D341Med (cell line): Measurements from ENCODE around the gene PIEZO1.
"Not testable (repeated sequence)": the region's sequence is repeated elsewhere in the genome, so short reads cannot be mapped to it uniquely, and the experiment has no call there.

Source experiments
- DNase-seq: peaks from one replicate; pipeline ENCODE4 v3.0.0; 2012; ENCODE audit warnings: low spot score

The PIEZO1 gene

GRCh38 chr16:88805340-88805715 is 20.3 kb upstream of the PIEZO1 start:
- DNase-seq, result no peak

- no peak for DNase-seq
Observed at GRCh38 chr16:88804552-88805339, 19.7 kb upstream of the PIEZO1 start.

GRCh38 chr16:88804173-88804551 is 19.1 kb upstream of the PIEZO1 start:
- no peak for DNase-seq

DNA sequence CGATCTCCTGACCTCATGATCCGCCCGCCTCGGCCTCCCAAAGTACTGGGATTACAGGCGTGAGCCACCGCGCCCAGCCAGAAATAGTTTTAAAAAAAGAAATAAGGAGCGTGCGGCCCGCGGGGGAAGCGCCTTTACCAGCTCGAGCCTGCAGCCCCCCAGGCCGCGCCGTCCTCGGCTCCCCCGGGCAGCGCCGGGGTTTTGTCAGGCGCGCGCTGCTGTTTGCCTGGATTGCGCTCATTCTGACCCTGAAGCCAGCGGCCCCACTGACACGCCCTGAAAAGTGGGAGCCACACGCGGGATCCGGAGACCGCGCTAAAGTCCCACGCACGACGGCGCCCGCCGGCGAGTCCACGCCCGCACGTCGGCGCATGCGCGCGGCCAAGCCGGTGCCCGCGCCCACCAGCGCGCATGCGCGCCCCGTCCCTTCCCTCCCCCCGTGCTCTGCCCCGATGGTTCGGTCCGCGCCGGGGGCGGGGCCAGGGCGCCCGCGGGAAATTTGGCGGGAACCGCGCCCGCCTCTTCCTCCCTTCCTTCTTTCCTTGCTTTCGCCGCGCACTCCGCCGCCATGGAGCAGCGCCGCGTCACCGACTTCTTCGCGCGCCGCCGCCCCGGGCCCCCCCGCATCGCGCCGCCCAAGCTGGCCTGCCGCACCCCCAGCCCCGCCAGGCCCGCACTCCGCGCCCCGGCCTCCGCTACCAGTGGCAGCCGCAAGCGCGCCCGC is 18.4 kb upstream of the PIEZO1 start, which contains the start of gene CDT1:
TSS of gene CDT1 (plus strand) at position 526 of the 724 bp plus-strand sequence. CDS start at position 569, 43 bp downstream.
- DNase-seq, result peak; percentile 100

DNA sequence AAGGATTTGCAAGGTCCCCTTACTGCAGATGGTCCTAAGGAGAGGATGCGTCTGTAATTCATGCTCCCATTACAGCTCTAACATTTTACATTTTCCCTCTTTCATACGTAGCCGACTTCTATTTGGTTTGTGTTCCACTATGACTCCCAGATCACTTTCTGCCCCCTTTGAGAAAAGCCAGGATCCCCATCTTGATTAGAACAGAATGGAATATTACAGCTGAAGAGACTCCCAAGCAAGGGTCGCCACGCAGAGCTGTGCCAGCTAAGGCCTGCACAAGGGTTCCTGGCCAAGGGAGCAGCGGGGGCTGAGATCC is 15.2 kb upstream of the PIEZO1 start:
- no peak for DNase-seq

DNA sequence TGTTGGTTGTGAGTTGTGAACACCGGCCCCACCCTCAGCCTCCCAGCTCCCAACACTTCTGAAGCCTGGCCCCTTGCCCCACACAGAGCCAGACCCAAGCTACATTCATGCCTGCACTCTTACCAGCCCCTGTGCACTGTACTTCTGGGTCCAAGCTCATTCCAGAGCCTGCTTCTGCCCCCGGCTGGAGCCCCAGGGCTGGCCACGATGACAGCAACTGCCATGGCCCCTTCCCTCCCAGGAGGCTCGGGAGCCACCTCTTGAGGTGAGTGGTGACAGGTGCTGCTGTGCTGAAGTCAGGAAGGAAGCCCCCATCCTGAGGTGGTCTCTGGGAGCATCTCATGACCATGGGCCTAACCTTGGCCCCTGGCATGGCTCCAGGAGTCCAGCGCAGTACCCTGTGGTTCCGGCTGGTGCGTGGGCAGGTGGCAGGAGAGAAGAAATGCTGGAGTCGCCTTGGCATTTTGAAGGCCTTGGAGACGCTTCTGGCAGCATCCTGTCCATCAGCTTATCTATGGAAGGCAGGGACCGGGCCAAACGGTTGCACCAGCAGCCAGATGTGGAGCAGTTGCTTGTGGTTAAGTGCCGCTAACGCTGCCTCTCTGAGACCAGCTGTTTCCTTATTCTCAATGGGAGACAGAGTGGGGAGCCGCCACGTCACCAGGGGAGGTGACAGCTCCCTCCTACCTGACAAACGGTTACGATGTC is 14.7 kb upstream of the PIEZO1 start:
- DNase-seq, result no peak

GRCh38 chr16:88798772-88799455 is 13.9 kb upstream of the PIEZO1 start:
- no peak for DNase-seq

GRCh38 chr16:88798073-88798472 is 13.1 kb upstream of the PIEZO1 start:
- no peak for DNase-seq

- no peak for DNase-seq
Observed at GRCh38 chr16:88796278-88796677, 11.3 kb upstream of the PIEZO1 start.

DNA sequence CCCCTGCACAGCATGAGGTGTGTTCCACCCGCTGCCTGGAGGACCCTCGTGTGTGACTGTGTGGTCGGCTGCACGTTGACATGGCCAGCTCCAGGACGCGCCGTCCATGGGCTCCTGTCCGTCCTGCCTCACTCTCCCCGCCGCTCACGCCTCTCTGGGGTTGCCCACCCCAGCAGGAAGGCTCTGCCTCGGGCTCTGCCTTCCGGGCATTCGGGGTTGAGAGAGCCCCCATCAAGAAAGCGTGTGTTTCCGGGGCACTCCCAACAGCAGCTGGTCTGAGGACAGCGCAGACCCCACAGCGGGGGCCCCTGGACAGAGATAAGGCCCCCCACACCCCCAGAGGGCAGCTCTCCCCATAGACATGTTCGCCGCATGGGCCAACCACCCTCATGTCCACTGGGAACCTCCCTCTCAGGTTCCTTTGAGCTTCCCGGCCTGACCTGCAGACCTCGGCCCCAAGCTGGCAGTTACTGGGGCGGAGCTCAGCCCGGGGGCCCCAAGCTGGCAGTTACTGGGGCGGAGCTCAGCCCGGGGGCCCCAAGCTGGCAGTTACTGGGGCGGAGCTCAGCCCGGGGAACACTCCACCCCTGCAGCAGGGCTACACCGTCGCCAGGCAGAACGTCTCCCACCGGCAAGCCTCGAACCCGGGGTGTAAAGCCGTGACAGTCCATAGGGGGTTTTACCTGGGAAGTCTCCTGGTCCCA is 8.4 kb upstream of the PIEZO1 start:
- no peak for DNase-seq

GRCh38 chr16:88792668-88793250 is 7.7 kb upstream of the PIEZO1 start:
- DNase-seq, result no peak

- no peak for DNase-seq
Observed at GRCh38 chr16:88792078-88792550, 7.1 kb upstream of the PIEZO1 start.

DNA sequence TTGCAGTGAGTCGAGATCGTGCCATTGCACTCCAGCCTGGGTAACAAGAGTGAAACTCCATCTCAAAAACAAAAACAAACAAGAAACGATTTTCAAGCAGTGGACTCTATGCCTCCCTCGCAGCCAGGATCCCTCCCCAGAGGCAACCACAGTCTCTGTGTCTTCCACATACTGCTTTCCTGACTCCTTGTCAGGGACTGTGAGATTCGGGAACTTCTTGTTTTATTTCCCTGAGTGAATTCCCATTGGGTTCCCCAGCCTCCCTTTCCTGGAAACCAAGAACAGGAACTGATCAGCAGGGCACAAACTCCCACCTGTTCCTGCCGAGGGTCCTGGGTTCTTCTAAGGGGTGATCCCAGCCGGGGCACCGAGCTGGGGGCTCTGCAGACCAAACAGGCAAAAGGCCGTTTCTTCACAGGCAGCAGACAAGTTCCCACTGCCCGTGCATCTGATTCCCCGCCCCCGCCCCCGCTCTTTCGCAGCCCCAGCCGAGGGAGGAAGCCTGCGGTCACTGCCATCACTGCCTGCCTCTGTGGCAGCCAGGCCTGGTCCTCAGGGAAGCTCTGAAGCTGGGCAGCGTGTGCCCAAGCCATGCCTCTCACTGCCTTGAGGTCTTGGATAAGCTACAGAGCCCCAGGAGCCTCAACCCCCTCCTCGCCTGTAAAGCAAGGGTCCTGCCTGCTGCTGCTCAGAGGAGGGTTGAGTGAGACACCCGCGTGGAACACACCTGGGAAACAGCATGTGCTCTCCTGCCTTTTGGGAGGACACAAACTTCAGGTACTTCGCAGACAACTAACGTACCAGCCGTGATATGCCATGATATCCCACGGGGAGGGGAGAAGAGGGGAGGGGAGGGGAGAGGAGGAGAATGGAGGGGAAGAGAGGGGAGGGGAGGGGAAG is 5.5 kb upstream of the PIEZO1 start:
- DNase-seq, result no peak

GRCh38 chr16:88789594-88789993 is 4.6 kb upstream of the PIEZO1 start:
- no peak for DNase-seq

GRCh38 chr16:88788749-88789148 is 3.7 kb upstream of the PIEZO1 start:
- DNase-seq, result not testable (repeated sequence)

- DNase-seq, result no peak
Observed at GRCh38 chr16:88787579-88788314, 2.7 kb upstream of the PIEZO1 start.

DNA sequence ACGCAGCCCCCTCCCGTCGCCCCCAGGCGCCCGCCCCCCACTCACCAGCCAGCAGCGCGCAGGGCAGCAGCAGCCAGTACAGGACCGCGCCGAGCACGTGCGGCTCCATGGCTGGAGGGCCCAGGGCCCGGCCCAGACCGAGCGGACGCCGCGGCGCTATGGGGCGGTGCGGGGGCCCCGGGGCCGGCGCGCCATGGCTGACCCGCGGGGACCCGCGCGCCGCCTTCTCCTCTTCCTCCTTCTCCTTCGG is 239 bp downstream of the PIEZO1 start:
- DNase-seq, result no peak

DNA sequence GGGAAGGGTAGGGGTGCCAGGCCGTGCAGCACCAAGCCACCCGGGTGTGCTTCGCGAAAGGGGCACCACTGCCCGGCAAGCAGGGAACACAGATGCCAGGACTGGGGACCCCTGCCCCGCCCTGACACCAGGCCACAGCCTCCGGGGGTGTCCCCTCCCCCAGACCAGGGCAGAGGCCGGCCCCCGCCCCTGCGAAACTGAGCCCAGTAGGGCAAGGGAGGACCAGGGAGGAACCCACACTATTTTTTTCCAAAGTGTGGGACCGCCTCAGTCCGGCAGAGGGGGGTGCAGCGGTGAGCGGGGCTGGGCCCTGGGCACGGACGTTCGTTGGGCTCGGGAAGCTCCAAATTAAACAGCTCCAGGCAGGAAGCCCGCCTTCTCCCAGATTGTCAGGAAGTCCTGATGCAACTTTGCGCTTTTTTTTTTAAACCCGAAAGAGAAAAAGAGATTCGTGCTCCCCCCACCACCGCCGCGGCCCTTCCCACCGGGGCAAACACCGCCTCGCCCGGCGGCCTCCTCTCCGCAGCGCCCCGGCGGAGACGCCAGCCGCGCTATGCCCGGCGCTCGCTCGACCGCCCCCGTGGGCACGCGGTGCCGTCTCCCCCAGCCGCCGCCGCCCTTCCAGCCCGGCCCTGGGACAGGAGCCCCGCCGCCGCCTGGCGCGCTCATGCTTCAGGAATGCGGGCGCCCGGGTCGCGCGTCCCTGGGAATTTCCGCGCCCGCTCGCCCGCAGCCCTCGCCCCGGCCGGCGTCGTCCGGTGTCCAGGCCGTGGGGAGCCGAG is 755 bp downstream of the PIEZO1 start:
- DNase-seq, result peak; percentile 75
